22Rv1 (cell line): ENCODE measurements around the gene MAP7D3.

Source experiments
- H3K27ac ChIP-seq: fragments of 450-650 bp; 2 replicates; pipeline ENCODE4 v1.5.1; 2017
- CTCF ChIP-seq: fragments of 450-650 bp; IDR thresholded peaks from 2 replicates; pipeline ENCODE4 v1.5.1; 2017; ENCODE audit warnings: mild to moderate bottlenecking
- ZFX ChIP-seq: fragments of 450-650 bp; IDR thresholded peaks from 2 replicates; pipeline ENCODE4 v1.6.1; 2017; ENCODE audit warnings: antibody characterized with exemption, borderline replicate concordance

Gene MAP7D3

GRCh38 chrX:136210243-136210642, 41.0 kb downstream of the MAP7D3 start:
- no peak for TF ChIP-seq ZFX
- no peak for TF ChIP-seq CTCF
- H3K27ac ChIP-seq = no peak overlapping the region

- H3K27ac ChIP-seq = no peak overlapping the region
- TF ChIP-seq CTCF = no peak
- no peak for TF ChIP-seq ZFX
Measured at GRCh38 chrX:136209751-136210150, 41.4 kb downstream of the MAP7D3 start.

- no peak for TF ChIP-seq ZFX
- TF ChIP-seq CTCF = peak; percentile 68
Measured at GRCh38 chrX:136209016-136209738, 42.0 kb downstream of the MAP7D3 start.

GRCh38 chrX:136207546-136207945, 43.7 kb downstream of the MAP7D3 start:
- no peak overlapping the region for H3K27ac ChIP-seq
- TF ChIP-seq ZFX (no peak), CTCF (no peak)

More at GRCh38 chrX:136209016-136209738, 42.0 kb downstream of the MAP7D3 start:
- no peak overlapping the region for H3K27ac ChIP-seq

- TF ChIP-seq ZFX (no peak), CTCF (no peak)
- no peak overlapping the region for H3K27ac ChIP-seq
Measured at GRCh38 chrX:136206916-136207315, 44.3 kb downstream of the MAP7D3 start.

- H3K27ac ChIP-seq = no peak overlapping the region
- TF ChIP-seq CTCF (no peak), ZFX (no peak)
Measured at GRCh38 chrX:136205882-136206380, 45.3 kb downstream of the MAP7D3 start.

GRCh38 chrX:136204571-136204970, 46.6 kb downstream of the MAP7D3 start:
- TF ChIP-seq ZFX (no peak), CTCF (no peak)
- no peak overlapping the region for H3K27ac ChIP-seq
